ENCODE measurements around the gene DOC2A.

Gene DOC2A

DNA sequence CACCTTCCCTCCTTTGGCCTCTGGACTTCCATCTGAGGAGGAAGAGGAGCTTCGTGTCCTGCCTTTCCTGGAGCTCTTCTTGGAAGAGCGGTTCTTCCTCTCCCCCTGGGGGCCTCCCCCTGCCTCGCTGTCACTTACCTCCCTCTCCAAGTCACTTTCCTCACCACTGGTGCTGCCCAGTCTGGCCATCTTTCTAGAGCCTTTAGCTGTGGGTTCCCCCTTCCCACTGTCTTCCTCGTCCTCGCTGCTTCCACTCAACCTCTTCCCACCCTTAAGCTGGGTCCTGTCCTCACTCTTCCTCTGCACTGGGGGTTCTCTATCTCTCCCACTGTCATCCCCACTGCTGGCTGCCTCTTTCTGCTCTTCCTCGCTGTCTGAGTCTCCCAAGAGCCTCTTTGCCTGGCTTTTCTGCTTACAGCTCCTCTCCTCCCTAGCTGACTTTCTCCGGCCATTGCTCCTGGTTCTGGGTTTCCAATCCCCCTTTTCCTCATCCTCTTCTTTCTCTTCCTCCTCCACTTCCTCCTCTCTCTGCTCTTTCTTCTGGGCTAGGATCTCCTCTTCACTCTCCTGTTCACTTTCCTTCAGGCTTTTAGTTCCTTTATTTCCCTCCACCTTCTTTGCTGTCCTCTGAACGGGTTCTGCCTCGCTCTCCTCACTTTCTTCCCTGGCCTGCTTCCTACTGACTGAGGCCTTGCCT lies 16.8 kb downstream of the DOC2A start:
- ChIA-PET CTCF (interaction anchor here (0.5 to 1.6 kb wide), 5 partner anchors 25 to 178 kb away, joined by 3 to 4 read pairs (median 3); partner anchors contain the start of gene PAGR1), POLR2A (interaction anchor here (0.6 to 4.0 kb wide), 12 partner anchors 8 to 186 kb away, joined by 3 to 42 read pairs (median 3); partner anchors contain the start of genes KCTD13, TAOK2 and TMEM219)
- peak overlapping the region; percentile 34 for H3K27ac ChIP-seq (ENCODE audit: extremely low read depth, low read depth, low read length)
- no peaks in the 10 kb centered on the region; the same call in 1 of the 2 replicates for H3K4me1 ChIP-seq (ENCODE audit: control insufficient read depth, insufficient read depth, low read length)
- peaks cover 16 to 78% of the 10 kb centered on the region in 2 experiments for H3K36me3 ChIP-seq (ENCODE audit: control insufficient read depth in 2 of 2, insufficient read depth in 1 of 2, low read length in 2 of 2)
- H3K4me3 ChIP-seq (ENCODE audit: low read depth, low read length), result no peak overlapping the region
- H3K9me3 ChIP-seq (ENCODE audit: control insufficient read depth, insufficient read depth, low read depth, low read length), result no peaks in the 10 kb centered on the region
- TF ChIP-seq ZNF37A (tag by site-specific recombination; IDR thresholded peaks at IDR 0.05), result no peak
- TF ChIP-seq ZBTB17 (tag by site-specific recombination; IDR thresholded peaks at IDR 0.05), result no peak
- TF ChIP-seq ZNF610 (tag by site-specific recombination; IDR thresholded peaks at IDR 0.05; ENCODE audit: borderline replicate concordance), result no peak
- no peak for TF ChIP-seq ZNF791 (tag by site-specific recombination; IDR thresholded peaks at IDR 0.05)
- TF ChIP-seq, protein P1, sequence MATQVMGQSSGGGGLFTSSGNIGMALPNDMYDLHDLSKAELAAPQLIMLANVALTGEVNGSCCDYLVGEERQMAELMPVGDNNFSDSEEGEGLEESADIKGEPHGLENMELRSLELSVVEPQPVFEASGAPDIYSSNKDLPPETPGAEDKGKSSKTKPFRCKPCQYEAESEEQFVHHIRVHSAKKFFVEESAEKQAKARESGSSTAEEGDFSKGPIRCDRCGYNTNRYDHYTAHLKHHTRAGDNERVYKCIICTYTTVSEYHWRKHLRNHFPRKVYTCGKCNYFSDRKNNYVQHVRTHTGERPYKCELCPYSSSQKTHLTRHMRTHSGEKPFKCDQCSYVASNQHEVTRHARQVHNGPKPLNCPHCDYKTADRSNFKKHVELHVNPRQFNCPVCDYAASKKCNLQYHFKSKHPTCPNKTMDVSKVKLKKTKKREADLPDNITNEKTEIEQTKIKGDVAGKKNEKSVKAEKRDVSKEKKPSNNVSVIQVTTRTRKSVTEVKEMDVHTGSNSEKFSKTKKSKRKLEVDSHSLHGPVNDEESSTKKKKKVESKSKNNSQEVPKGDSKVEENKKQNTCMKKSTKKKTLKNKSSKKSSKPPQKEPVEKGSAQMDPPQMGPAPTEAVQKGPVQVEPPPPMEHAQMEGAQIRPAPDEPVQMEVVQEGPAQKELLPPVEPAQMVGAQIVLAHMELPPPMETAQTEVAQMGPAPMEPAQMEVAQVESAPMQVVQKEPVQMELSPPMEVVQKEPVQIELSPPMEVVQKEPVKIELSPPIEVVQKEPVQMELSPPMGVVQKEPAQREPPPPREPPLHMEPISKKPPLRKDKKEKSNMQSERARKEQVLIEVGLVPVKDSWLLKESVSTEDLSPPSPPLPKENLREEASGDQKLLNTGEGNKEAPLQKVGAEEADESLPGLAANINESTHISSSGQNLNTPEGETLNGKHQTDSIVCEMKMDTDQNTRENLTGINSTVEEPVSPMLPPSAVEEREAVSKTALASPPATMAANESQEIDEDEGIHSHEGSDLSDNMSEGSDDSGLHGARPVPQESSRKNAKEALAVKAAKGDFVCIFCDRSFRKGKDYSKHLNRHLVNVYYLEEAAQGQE (tag by site-specific recombination; IDR thresholded peaks at IDR 0.05), result peak; percentile 41; the same call in 1 of the 2 replicates
- TF ChIP-seq ZNF114 (tag by site-specific recombination; IDR thresholded peaks at IDR 0.05), result no peak
- TF ChIP-seq, protein P2, sequence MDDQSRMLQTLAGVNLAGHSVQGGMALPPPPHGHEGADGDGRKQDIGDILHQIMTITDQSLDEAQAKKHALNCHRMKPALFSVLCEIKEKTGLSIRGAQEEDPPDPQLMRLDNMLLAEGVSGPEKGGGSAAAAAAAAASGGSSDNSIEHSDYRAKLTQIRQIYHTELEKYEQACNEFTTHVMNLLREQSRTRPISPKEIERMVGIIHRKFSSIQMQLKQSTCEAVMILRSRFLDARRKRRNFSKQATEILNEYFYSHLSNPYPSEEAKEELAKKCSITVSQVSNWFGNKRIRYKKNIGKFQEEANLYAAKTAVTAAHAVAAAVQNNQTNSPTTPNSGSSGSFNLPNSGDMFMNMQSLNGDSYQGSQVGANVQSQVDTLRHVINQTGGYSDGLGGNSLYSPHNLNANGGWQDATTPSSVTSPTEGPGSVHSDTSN (CRISPR knock-in tag; IDR thresholded peaks at IDR 0.05), result no peak
- 0 out of 2 replicates have a peak, but pooled peaks have one; percentile 12 for TF ChIP-seq YY2 (tag by site-specific recombination; IDR thresholded peaks at IDR 0.05)
- TF ChIP-seq, protein P3, sequence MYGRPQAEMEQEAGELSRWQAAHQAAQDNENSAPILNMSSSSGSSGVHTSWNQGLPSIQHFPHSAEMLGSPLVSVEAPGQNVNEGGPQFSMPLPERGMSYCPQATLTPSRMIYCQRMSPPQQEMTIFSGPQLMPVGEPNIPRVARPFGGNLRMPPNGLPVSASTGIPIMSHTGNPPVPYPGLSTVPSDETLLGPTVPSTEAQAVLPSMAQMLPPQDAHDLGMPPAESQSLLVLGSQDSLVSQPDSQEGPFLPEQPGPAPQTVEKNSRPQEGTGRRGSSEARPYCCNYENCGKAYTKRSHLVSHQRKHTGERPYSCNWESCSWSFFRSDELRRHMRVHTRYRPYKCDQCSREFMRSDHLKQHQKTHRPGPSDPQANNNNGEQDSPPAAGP (tag by site-specific recombination; IDR thresholded peaks at IDR 0.05), result no peak
- TF ChIP-seq, protein P4, sequence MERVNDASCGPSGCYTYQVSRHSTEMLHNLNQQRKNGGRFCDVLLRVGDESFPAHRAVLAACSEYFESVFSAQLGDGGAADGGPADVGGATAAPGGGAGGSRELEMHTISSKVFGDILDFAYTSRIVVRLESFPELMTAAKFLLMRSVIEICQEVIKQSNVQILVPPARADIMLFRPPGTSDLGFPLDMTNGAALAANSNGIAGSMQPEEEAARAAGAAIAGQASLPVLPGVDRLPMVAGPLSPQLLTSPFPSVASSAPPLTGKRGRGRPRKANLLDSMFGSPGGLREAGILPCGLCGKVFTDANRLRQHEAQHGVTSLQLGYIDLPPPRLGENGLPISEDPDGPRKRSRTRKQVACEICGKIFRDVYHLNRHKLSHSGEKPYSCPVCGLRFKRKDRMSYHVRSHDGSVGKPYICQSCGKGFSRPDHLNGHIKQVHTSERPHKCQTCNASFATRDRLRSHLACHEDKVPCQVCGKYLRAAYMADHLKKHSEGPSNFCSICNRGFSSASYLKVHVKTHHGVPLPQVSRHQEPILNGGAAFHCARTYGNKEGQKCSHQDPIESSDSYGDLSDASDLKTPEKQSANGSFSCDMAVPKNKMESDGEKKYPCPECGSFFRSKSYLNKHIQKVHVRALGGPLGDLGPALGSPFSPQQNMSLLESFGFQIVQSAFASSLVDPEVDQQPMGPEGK (tag by site-specific recombination; IDR thresholded peaks at IDR 0.05), result 0 out of 2 replicates have a peak, but pooled peaks have one; percentile 23
- TF ChIP-seq GFI1B (tag by site-specific recombination; IDR thresholded peaks at IDR 0.05), result no peak
- no peak for TF ChIP-seq ZNF157 (tag by site-specific recombination; IDR thresholded peaks at IDR 0.05)
- TF ChIP-seq ZXDB (tag by site-specific recombination; IDR thresholded peaks at IDR 0.05), result no peak
- TF ChIP-seq, protein P5, sequence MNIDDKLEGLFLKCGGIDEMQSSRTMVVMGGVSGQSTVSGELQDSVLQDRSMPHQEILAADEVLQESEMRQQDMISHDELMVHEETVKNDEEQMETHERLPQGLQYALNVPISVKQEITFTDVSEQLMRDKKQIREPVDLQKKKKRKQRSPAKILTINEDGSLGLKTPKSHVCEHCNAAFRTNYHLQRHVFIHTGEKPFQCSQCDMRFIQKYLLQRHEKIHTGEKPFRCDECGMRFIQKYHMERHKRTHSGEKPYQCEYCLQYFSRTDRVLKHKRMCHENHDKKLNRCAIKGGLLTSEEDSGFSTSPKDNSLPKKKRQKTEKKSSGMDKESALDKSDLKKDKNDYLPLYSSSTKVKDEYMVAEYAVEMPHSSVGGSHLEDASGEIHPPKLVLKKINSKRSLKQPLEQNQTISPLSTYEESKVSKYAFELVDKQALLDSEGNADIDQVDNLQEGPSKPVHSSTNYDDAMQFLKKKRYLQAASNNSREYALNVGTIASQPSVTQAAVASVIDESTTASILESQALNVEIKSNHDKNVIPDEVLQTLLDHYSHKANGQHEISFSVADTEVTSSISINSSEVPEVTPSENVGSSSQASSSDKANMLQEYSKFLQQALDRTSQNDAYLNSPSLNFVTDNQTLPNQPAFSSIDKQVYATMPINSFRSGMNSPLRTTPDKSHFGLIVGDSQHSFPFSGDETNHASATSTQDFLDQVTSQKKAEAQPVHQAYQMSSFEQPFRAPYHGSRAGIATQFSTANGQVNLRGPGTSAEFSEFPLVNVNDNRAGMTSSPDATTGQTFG (tag by site-specific recombination; IDR thresholded peaks at IDR 0.05; ENCODE audit: borderline replicate concordance), result 0 out of 2 replicates have a peak, but pooled peaks have one; percentile 39
- TF ChIP-seq ZNF473 (tag by site-specific recombination; IDR thresholded peaks at IDR 0.05), result no peak
- no peak for TF ChIP-seq ZNF768 (tag by site-specific recombination; IDR thresholded peaks at IDR 0.05)
- TF ChIP-seq, protein P6, sequence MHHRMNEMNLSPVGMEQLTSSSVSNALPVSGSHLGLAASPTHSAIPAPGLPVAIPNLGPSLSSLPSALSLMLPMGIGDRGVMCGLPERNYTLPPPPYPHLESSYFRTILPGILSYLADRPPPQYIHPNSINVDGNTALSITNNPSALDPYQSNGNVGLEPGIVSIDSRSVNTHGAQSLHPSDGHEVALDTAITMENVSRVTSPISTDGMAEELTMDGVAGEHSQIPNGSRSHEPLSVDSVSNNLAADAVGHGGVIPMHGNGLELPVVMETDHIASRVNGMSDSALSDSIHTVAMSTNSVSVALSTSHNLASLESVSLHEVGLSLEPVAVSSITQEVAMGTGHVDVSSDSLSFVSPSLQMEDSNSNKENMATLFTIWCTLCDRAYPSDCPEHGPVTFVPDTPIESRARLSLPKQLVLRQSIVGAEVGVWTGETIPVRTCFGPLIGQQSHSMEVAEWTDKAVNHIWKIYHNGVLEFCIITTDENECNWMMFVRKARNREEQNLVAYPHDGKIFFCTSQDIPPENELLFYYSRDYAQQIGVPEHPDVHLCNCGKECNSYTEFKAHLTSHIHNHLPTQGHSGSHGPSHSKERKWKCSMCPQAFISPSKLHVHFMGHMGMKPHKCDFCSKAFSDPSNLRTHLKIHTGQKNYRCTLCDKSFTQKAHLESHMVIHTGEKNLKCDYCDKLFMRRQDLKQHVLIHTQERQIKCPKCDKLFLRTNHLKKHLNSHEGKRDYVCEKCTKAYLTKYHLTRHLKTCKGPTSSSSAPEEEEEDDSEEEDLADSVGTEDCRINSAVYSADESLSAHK (tag by site-specific recombination; IDR thresholded peaks at IDR 0.05), result no peak
- TF ChIP-seq, protein P7, sequence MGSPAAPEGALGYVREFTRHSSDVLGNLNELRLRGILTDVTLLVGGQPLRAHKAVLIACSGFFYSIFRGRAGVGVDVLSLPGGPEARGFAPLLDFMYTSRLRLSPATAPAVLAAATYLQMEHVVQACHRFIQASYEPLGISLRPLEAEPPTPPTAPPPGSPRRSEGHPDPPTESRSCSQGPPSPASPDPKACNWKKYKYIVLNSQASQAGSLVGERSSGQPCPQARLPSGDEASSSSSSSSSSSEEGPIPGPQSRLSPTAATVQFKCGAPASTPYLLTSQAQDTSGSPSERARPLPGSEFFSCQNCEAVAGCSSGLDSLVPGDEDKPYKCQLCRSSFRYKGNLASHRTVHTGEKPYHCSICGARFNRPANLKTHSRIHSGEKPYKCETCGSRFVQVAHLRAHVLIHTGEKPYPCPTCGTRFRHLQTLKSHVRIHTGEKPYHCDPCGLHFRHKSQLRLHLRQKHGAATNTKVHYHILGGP (tag by site-specific recombination; IDR thresholded peaks at IDR 0.05), result no peak
- peak; percentile 79 for TF ChIP-seq ZNF341 (tag by site-specific recombination; IDR thresholded peaks at IDR 0.05; ENCODE audit: low read depth)
- TF ChIP-seq PRDM1 (tag by site-specific recombination; IDR thresholded peaks at IDR 0.05), result peak; percentile 97
- no peak for TF ChIP-seq MEIS1 (CRISPR knock-in tag; IDR thresholded peaks at IDR 0.05; ENCODE audit: borderline replicate concordance)
- no peak for TF ChIP-seq ZSCAN30 (tag by site-specific recombination; IDR thresholded peaks at IDR 0.05)
- peak; percentile 83 for TF ChIP-seq ZNF366 (tag by site-specific recombination; conservative IDR thresholded peaks at IDR 0.05)
